Gastrocnemius medialis (tissue), 4 donors: Measurements from ENCODE around the gene NCSTN.

Source experiments
- CTCF ChIP-seq, 5 experiments: fragments of 450-650 bp in 3 of 5; fragments of 200-600 bp in 2 of 5; sonication (generic) in 2 of 5; IDR thresholded peaks in 4 of 5; conservative IDR thresholded peaks in 1 of 5; 1 replicate in 4 of 5; 2 replicates in 1 of 5; pipeline ENCODE4 v1.5.1; 2016 to 2019; ENCODE audit warnings: antibody characterized with exemption in 5 of 5, mild to moderate bottlenecking in 3 of 5, moderate library complexity in 3 of 5
- POLR2A ChIP-seq, 2 donors: fragments of 450-650 bp; IDR thresholded peaks; one replicate each; pipeline ENCODE4 v1.6.1; 2017; ENCODE audit warnings: antibody characterized with exemption in 2 of 2, mild to moderate bottlenecking in 2 of 2, moderate library complexity in 2 of 2

- TF ChIP-seq POLR2A (IDR thresholded peaks at IDR 0.05) (no peak), CTCF (IDR thresholded peaks at IDR 0.05 in 4 of 5, conservative IDR thresholded peaks at IDR 0.05 in 1 of 5) (no peak)
Measured at GRCh38 chr1:160400646-160401486, 57.7 kb downstream of the NCSTN start.
